ENCODE results near the gene ULK4.

The ULK4 gene

GRCh38 chr3:41660510-41660909 is 301.4 kb downstream of the ULK4 start:
- no peak overlapping the region for H3K27ac ChIP-seq (ENCODE audit: low read length)
- no peak for DNase-seq
- no peak overlapping the region for H2AFZ ChIP-seq (ENCODE audit: low read depth, low read length)
- no peak overlapping the region for H3K4me2 ChIP-seq (ENCODE audit: insufficient read depth, low read length)
- H3K9ac ChIP-seq (ENCODE audit: low read depth, low read length): no peak overlapping the region
- peaks cover 9% of the 10 kb centered on the region for H3K9me3 ChIP-seq (ENCODE audit: insufficient read depth, low read length, severe bottlenecking)
- no peaks in the 10 kb centered on the region for H4K20me1 ChIP-seq (ENCODE audit: insufficient read depth, low read length)
- H3K36me3 ChIP-seq (ENCODE audit: insufficient read depth, low read length): no peaks in the 10 kb centered on the region
- ATAC-seq (ENCODE audit: insufficient read depth, low read depth): no peak
- H3K79me2 ChIP-seq (ENCODE audit: insufficient read depth, low read length): no peaks in the 10 kb centered on the region
- TF ChIP-seq EZH2 (IDR thresholded peaks at IDR 0.05; ENCODE audit: borderline replicate concordance, low read depth, low read length, severe bottlenecking) (no peak), CTCF (IDR thresholded peaks at IDR 0.05; ENCODE audit: borderline replicate concordance, extremely low read depth, low read length, poor library complexity, severe bottlenecking) (no peak)
- no peaks in the 10 kb centered on the region for H3K4me1 ChIP-seq (ENCODE audit: insufficient read depth, low read length)
- no peaks in the 10 kb centered on the region for H3K27me3 ChIP-seq (ENCODE audit: insufficient read depth, low read length, poor library complexity)
- H3K4me3 ChIP-seq (ENCODE audit: low read depth in 1 of 2, low read length in 2 of 2): no peak overlapping the region

GRCh38 chr3:41653571-41654239 is 308.2 kb downstream of the ULK4 start:
- H2AFZ ChIP-seq (ENCODE audit: low read depth, low read length): no peak overlapping the region
- ATAC-seq (ENCODE audit: insufficient read depth, low read depth) (no peak), DNase-seq (no peak)
- H3K4me1 ChIP-seq (ENCODE audit: insufficient read depth, low read length): no peaks in the 10 kb centered on the region
- H3K4me2 ChIP-seq (ENCODE audit: insufficient read depth, low read length): no peak overlapping the region
- TF ChIP-seq EZH2 (IDR thresholded peaks at IDR 0.05; ENCODE audit: borderline replicate concordance, low read depth, low read length, severe bottlenecking) (no peak), CTCF (IDR thresholded peaks at IDR 0.05; ENCODE audit: borderline replicate concordance, extremely low read depth, low read length, poor library complexity, severe bottlenecking) (no peak)
- H3K36me3 ChIP-seq (ENCODE audit: insufficient read depth, low read length): no peaks in the 10 kb centered on the region
- H3K27ac ChIP-seq (ENCODE audit: low read length): no peak overlapping the region
- no peak overlapping the region for H3K4me3 ChIP-seq (ENCODE audit: low read depth in 1 of 2, low read length in 2 of 2)
- no peaks in the 10 kb centered on the region for H3K27me3 ChIP-seq (ENCODE audit: insufficient read depth, low read length, poor library complexity)
- H3K9me3 ChIP-seq (ENCODE audit: insufficient read depth, low read length, severe bottlenecking): peaks cover 11% of the 10 kb centered on the region
- no peak overlapping the region for H3K9ac ChIP-seq (ENCODE audit: low read depth, low read length)
- no peaks in the 10 kb centered on the region for H4K20me1 ChIP-seq (ENCODE audit: insufficient read depth, low read length)
- no peaks in the 10 kb centered on the region for H3K79me2 ChIP-seq (ENCODE audit: insufficient read depth, low read length)

GRCh38 chr3:41652931-41653330 is 309.0 kb downstream of the ULK4 start:
- H2AFZ ChIP-seq (ENCODE audit: low read depth, low read length): no peak overlapping the region

More at GRCh38 chr3:41652931-41653330, 309.0 kb downstream of the ULK4 start:
- H3K4me3 ChIP-seq (ENCODE audit: low read depth in 1 of 2, low read length in 2 of 2): no peak overlapping the region
- H3K9me3 ChIP-seq (ENCODE audit: insufficient read depth, low read length, severe bottlenecking): peaks cover 11% of the 10 kb centered on the region
- no peaks in the 10 kb centered on the region for H3K4me1 ChIP-seq (ENCODE audit: insufficient read depth, low read length)
- H3K9ac ChIP-seq (ENCODE audit: low read depth, low read length): no peak overlapping the region
- H3K27me3 ChIP-seq (ENCODE audit: insufficient read depth, low read length, poor library complexity): no peaks in the 10 kb centered on the region
- TF ChIP-seq CTCF (IDR thresholded peaks at IDR 0.05; ENCODE audit: borderline replicate concordance, extremely low read depth, low read length, poor library complexity, severe bottlenecking) (no peak), EZH2 (IDR thresholded peaks at IDR 0.05; ENCODE audit: borderline replicate concordance, low read depth, low read length, severe bottlenecking) (no peak)
- H3K27ac ChIP-seq (ENCODE audit: low read length): no peak overlapping the region
- no peak for DNase-seq
- no peaks in the 10 kb centered on the region for H4K20me1 ChIP-seq (ENCODE audit: insufficient read depth, low read length)
- no peaks in the 10 kb centered on the region for H3K79me2 ChIP-seq (ENCODE audit: insufficient read depth, low read length)
- ATAC-seq (ENCODE audit: insufficient read depth, low read depth): no peak
- no peak overlapping the region for H3K4me2 ChIP-seq (ENCODE audit: insufficient read depth, low read length)
- no peaks in the 10 kb centered on the region for H3K36me3 ChIP-seq (ENCODE audit: insufficient read depth, low read length)

Measured in DND-41 (cell line).